CD14-positive monocyte (primary cell): ENCODE results near the gene VAV1. TPM values are rescaled to one million over a fixed set of nuclear protein-coding genes. Genes with fewer than 3 reads are reported as not detected.

Experiments
- DNase-seq, 3 donors: peaks; one replicate each; pipeline ENCODE4 v3.0.0-alpha.2; 2011 to 2022
- H2AFZ ChIP-seq: 2 replicates; pipeline ENCODE4 v1.6.0; 2012; ENCODE audit warnings: mild to moderate bottlenecking, low read depth, low read length, inconsistent platforms; ENCODE audit not compliant: insufficient read depth, poor library complexity, severe bottlenecking
- H3K27ac ChIP-seq, 2 donors: 1 replicate in 1 of 2; 2 replicates in 1 of 2; pipeline ENCODE4 v1.5.1; 2012 to 2013; ENCODE audit warnings: low read length in 2 of 2, control low read depth in 1 of 2, inconsistent platforms in 1 of 2, low read depth in 1 of 2, mild to moderate bottlenecking in 1 of 2
- H3K27me3 ChIP-seq, 2 donors: one replicate each; pipeline versions ENCODE4 v1.6.0 to v1.6.1; 2011 to 2013; ENCODE audit warnings: low read length in 2 of 2; ENCODE audit not compliant: control insufficient read depth in 2 of 2, insufficient read depth in 2 of 2
- H3K36me3 ChIP-seq, 2 donors: replicated peaks in 1 of 2; 1 replicate in 1 of 2; 2 replicates in 1 of 2; pipeline versions ENCODE4 v1.5.1 to v1.6.1; 2012 to 2013; ENCODE audit warnings: low read length in 2 of 2, control low read depth in 1 of 2, inconsistent platforms in 1 of 2, mild to moderate bottlenecking in 1 of 2; ENCODE audit not compliant: insufficient read depth in 2 of 2, control insufficient read depth in 1 of 2
- H3K4me1 ChIP-seq, 2 donors: 1 replicate in 1 of 2; 2 replicates in 1 of 2; pipeline versions ENCODE4 v1.5.1 to v1.6.1; 2012 to 2013; ENCODE audit warnings: low read length in 2 of 2, control low read depth in 1 of 2, inconsistent platforms in 1 of 2, mild to moderate bottlenecking in 1 of 2, moderate library complexity in 1 of 2; ENCODE audit not compliant: insufficient read depth in 2 of 2, control insufficient read depth in 1 of 2
- H3K4me2 ChIP-seq: replicated peaks from 2 replicates; pipeline ENCODE3; 2012; ENCODE audit warnings: low read length, moderate library complexity, mild to moderate bottlenecking; ENCODE audit not compliant: poor library complexity, severe bottlenecking; ENCODE audit errors: extremely low read depth
- H3K4me3 ChIP-seq, 3 experiments: fragments of 200-600 bp in 1 of 3; sonication (generic) in 1 of 3; replicated peaks in 1 of 3; 1 replicate in 2 of 3; 2 replicates in 1 of 3; pipeline ENCODE4 v1.5.1; 2011 to 2013; ENCODE audit warnings: low read length in 3 of 3, mild to moderate bottlenecking in 3 of 3, control low read depth in 2 of 3, low read depth in 2 of 3, inconsistent platforms in 1 of 3, moderate library complexity in 1 of 3
- H3K79me2 ChIP-seq: 2 replicates; pipeline ENCODE4 v1.6.0; 2012; ENCODE audit warnings: mild to moderate bottlenecking, control low read depth, inconsistent platforms, low read length, moderate library complexity; ENCODE audit not compliant: insufficient read depth
- H3K9ac ChIP-seq: 2 replicates; pipeline ENCODE4 v1.6.0; 2017; ENCODE audit warnings: low read length, mild to moderate bottlenecking; ENCODE audit not compliant: insufficient read depth, poor library complexity, severe bottlenecking
- H3K9me3 ChIP-seq, 2 donors: replicated peaks in 1 of 2; 1 replicate in 1 of 2; 2 replicates in 1 of 2; pipeline versions ENCODE4 v1.5.1 to v1.6.1; 2012 to 2013; ENCODE audit warnings: low read length in 2 of 2, control low read depth in 1 of 2; ENCODE audit not compliant: control insufficient read depth in 1 of 2, insufficient read depth in 1 of 2
- H4K20me1 ChIP-seq: 2 replicates; pipeline ENCODE4 v1.6.0; 2012; ENCODE audit warnings: mild to moderate bottlenecking, low read length, control low read depth, moderate library complexity; ENCODE audit not compliant: insufficient read depth
- H3K27ac Mint-ChIP-seq, 7 donors: one replicate each; pipeline ENCODE4 v1.8.0; 2020; ENCODE audit warnings: mild to moderate bottlenecking in 7 of 7, mixed read lengths in 7 of 7, moderate library complexity in 6 of 7, inconsistent platforms in 2 of 7
- H3K27me3 Mint-ChIP-seq, 3 donors: one replicate each; pipeline ENCODE4 v1.8.0; 2021 to 2022; ENCODE audit warnings: low read depth in 3 of 3, mild to moderate bottlenecking in 3 of 3, mixed read lengths in 3 of 3, moderate library complexity in 3 of 3, inconsistent platforms in 1 of 3
- H3K36me3 Mint-ChIP-seq, 2 donors: one replicate each; pipeline ENCODE4 v1.8.0; 2020; ENCODE audit warnings: mixed read lengths in 2 of 2, inconsistent platforms in 1 of 2, mild to moderate bottlenecking in 1 of 2
- H3K4me1 Mint-ChIP-seq: one replicate; pipeline ENCODE4 v1.8.0; 2020; ENCODE audit warnings: mild to moderate bottlenecking, mixed read lengths
- H3K4me3 Mint-ChIP-seq, 2 donors: one replicate each; pipeline ENCODE4 v1.8.0; 2020; ENCODE audit warnings: mild to moderate bottlenecking in 2 of 2, mixed read lengths in 2 of 2, moderate library complexity in 1 of 2
- H3K9me3 Mint-ChIP-seq, 7 donors: one replicate each; pipeline ENCODE4 v1.8.0; 2020 to 2022; ENCODE audit warnings: mixed read lengths in 7 of 7, mild to moderate bottlenecking in 6 of 7, moderate library complexity in 6 of 7, inconsistent platforms in 2 of 7
- CTCF ChIP-seq: fragments of 200-600 bp; IDR thresholded peaks from one replicate; pipeline ENCODE4 v1.8.0; 2022; ENCODE audit warnings: antibody characterized with exemption, mild to moderate bottlenecking
- WGBS: methylation state at CpG from one replicate; pipeline ENCODE4 v1.1.5; 2013; ENCODE audit warnings: missing lambda C conversion rate; ENCODE audit not compliant: insufficient coverage; 5-methylcytosine and 5-hydroxymethylcytosine counted together
- intact Hi-C, 2 donors: fragments of 100-400 bp; cut with micrococcal nuclease; formaldehyde crosslinking; loops; one replicate each; pipeline versions ENCODE4 v1.15.0 to v1.15.1; 2023
- polyA plus RNA-seq, 3 donors: library from polyadenylated mRNA; depleted of rRNA in 1 of 3; unstranded in 2 of 3; stranded (reverse) in 1 of 3; fragments of 300-500 nt in 2 of 3; fragments of >200 nt in 1 of 3; fragmentation: Illumina TruSeq in 2 of 3; gene quantifications; 1 replicate in 2 of 3; 2 replicates in 1 of 3; pipeline ENCODE4 v1.2.3, GENCODE V29; 2012 to 2021

VAV1 gene
- polyA plus RNA-seq, 3 donors: 21.3 to 81.2 (median 30.2) TPM

DNA sequence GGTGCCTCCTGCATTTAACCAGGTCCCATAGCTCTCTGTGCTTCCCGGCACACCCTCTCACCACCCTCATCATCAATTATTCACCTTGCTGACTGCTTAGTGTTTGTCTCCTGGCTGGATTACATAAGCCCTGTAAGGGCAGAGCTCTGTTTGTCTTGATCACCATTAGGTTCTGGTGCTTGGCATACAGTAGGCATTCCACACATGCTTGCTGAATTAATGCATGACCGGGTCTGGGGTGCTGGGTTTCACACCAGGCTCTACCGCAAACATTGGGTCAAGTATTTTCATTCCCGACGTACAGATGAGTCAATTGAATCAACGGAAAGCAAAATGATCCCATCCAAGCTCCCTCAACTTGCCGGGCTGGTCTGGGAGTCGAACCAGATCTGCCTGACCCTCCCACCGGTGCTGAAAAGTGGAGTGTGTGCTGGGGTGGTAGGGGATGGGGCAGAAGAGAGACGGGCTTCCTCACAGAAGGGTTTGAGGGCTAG lies 28.5 kb downstream of the VAV1 start:
- Histone ChIP-seq H3K9me3 (no peaks in the 10 kb centered on the region), H3K4me2 (peak overlapping the region; percentile 83), H3K27ac (peak overlapping the region; percentile 85 to 89), H2AFZ (peak overlapping the region; percentile 53), H3K36me3 (no peaks in the 10 kb centered on the region), H4K20me1 (peaks cover 93% of the 10 kb centered on the region), H3K27me3 (no peaks in the 10 kb centered on the region), H3K4me3 (peak overlapping the region; percentile 26 to 73 (median 36)), H3K9ac (peak overlapping the region; percentile 48), H3K4me1 (peaks cover 70 to 78% of the 10 kb centered on the region in 2 donors), H3K79me2 (peaks cover 90% of the 10 kb centered on the region)
- Mint-ChIP-seq H3K4me3 (peak overlapping the region; percentile 76 to 92), H3K36me3 (peaks cover 18 to 29% of the 10 kb centered on the region in 2 donors), H3K9me3 (peaks cover 0 to 2% (median 0%) of the 10 kb centered on the region in 7 donors), H3K27ac (peak overlapping the region; percentile 98 to 100 (median 99)), H3K27me3 (no peaks in the 10 kb centered on the region), H3K4me1 (peaks cover 76% of the 10 kb centered on the region)
- intact Hi-C loops: no loop called here
- DNase-seq: peak in 1 of 3 donors; percentile 27
- TF ChIP-seq CTCF: no peak
- WGBS: 76% methylated on average over 3 of the region's 10 CpGs

GRCh38 chr19:6801485-6802086 lies 29.1 kb downstream of the VAV1 start:
- 0% methylated on average over 6 of the region's 19 CpGs for WGBS
- H3K36me3 Mint-ChIP-seq: peaks cover 18 to 29% of the 10 kb centered on the region in 2 donors
- peaks cover 65 to 73% of the 10 kb centered on the region in 2 donors for H3K4me1 ChIP-seq
- H4K20me1 ChIP-seq: peaks cover 93% of the 10 kb centered on the region
- H3K27ac ChIP-seq: peak overlapping the region; percentile 85 to 89
- H3K9me3 Mint-ChIP-seq: peaks cover 0 to 2% (median 0%) of the 10 kb centered on the region in 7 donors
- DNase-seq: peak; percentile 90 to 93 (median 91)
- TF ChIP-seq CTCF: no peak
- H3K27me3 ChIP-seq: no peaks in the 10 kb centered on the region
- H3K9ac ChIP-seq: peak overlapping the region; percentile 48
- H3K36me3 ChIP-seq: peaks cover 0 to 3% of the 10 kb centered on the region in 2 donors
- peak overlapping the region; percentile 26 to 73 (median 36) for H3K4me3 ChIP-seq
- no peaks in the 10 kb centered on the region for H3K27me3 Mint-ChIP-seq
- no peaks in the 10 kb centered on the region for H3K9me3 ChIP-seq
- peak overlapping the region; percentile 53 for H2AFZ ChIP-seq
- peak overlapping the region; percentile 83 for H3K4me2 ChIP-seq
- H3K79me2 ChIP-seq: peaks cover 90% of the 10 kb centered on the region
- H3K4me3 Mint-ChIP-seq: peak overlapping the region; percentile 76 to 92
- intact Hi-C loops: loop anchor here in 1 of 2 donors (2.0 kb wide), 2 partner anchors 29 to 63 kb away; partner anchors contain the start of genes TRIP10 and VAV1
- peak overlapping the region; percentile 98 to 100 (median 99) for H3K27ac Mint-ChIP-seq
- peaks cover 73% of the 10 kb centered on the region for H3K4me1 Mint-ChIP-seq
